Activated CD8-positive, alpha-beta memory T cell treated with anti-CD3 and anti-CD28 coated beads, Interleukin-2, amount 50 U/mL, for 4 hours (primary cell): Measurements from ENCODE around the gene RPTOR.
"Not testable (repeated sequence)": the region's sequence is repeated elsewhere in the genome, so short reads cannot be mapped to it uniquely, and the experiment has no call there.

ENCODE experiments used
- DNase-seq: peaks from one replicate; pipeline ENCODE4 v3.0.0-alpha.2; 2020

The RPTOR gene

GRCh38 chr17:80805032-80805751, 260.6 kb downstream of the RPTOR start:
- no peak for DNase-seq

GRCh38 chr17:80807014-80807413, 262.4 kb downstream of the RPTOR start:
- DNase-seq: no peak

- DNase-seq: no peak
Observed at GRCh38 chr17:80807882-80808281, 263.2 kb downstream of the RPTOR start.

- DNase-seq: no peak
Observed at GRCh38 chr17:80811181-80812105, 266.8 kb downstream of the RPTOR start.

DNA sequence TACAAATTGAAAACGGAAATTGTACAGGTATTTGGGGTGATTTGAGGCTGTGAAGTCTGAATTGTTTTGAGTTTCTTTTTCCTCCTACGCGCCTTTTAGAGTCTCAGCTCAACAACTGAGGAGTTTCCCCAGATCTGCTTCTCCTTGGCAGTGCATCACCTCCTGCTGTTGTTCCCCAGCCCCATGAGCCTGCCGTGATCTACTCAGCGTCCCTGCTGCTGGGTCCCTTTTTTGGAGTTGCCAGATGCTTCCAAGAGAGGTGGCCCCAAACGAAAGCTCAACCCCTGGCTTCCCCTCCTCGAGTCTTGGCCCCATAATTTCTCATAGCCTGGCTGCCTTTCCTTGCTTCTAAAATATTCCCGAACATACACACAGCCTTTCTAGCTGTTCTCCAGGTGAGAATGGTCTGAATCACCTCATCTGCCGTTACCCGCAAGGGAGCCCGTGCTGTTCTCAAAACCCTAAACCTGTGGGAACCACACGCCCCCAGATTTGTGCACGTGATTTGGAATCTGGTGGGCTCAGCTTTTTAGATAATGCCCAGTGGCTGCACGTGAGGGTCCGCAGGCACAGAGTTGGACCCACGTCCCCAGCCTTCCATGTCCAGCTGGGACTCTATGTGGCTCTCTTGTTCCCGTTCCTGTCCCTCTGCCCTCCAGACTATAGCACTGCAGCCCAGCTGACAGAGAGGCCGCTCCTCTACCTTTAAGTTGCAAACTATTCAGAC, 267.9 kb downstream of the RPTOR start:
- no peak for DNase-seq

- no peak for DNase-seq
Observed at GRCh38 chr17:80813318-80813717, 268.7 kb downstream of the RPTOR start.

- no peak for DNase-seq
Observed at GRCh38 chr17:80814491-80814890, 269.9 kb downstream of the RPTOR start.

DNA sequence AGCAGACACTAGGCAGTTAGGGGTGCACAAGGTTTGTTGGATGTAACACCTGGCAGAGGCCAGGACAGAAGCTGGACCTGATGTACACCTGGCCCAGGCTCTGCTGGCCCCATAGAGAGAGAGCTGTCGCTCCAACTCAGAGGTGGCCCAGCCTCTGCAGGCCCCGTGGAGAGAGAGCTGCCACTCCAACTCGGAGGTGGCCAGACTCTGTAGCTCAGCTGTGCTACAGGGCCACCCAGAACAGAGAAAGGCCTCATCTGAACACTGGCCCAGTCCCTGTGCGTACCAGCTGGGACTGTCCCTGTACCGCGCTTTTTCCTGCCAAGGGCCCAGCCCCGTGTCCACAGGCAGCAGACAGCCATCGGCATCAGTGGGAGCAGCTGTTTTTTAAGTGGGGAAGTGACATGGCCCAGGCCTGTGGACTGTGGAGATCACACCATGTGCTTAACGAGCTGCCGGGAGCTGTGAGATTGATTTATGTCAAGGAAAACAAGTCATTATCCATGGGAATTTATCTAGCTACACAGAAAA, 270.6 kb downstream of the RPTOR start:
- DNase-seq: no peak

- not testable (repeated sequence) for DNase-seq
Observed at GRCh38 chr17:80815718-80816117, 271.1 kb downstream of the RPTOR start.

DNA sequence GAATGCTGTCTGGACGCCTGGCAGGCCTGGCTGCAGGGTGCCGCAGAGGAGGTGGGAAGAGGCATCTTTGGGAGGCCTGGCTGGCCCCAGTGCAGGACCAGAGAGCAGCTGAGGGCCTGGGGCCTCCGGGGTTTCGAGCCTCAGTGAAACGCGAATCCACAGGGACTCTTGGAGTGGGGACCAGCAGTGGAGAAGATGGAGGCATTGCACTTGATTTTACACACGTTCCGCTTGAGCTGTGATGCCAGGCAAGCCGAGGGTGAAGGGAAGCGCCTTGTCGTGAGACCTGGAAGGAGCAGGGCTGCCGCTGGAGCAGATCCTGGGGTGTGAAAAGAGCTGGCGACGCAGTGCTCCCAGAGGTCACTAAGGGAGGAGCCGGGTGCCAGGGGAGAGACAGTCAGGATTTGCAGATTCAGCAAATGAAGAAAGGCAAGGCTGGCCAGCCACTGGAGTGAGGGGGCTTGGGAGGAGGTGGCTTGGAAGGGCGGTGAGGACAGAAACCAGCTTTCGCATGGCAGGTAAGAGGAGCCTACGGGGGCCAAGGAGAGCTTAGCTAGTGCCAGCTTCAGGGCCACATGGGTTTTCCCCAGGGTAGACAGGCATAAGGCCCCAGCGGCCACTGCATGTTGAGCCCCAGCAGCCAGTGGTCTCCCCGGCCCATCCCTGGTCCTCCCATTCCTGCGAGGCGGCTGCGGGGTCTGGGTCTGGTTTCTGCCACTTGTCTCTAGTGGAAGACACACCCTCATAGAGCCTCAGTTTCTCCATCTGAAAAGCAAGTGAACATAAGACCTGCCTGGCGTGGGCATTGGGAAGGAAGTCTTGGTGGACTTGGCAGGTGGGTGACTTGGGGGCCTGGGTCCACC, 271.8 kb downstream of the RPTOR start:
- no peak for DNase-seq

- DNase-seq: no peak
Observed at GRCh38 chr17:80817321-80817845, 272.7 kb downstream of the RPTOR start.

DNA sequence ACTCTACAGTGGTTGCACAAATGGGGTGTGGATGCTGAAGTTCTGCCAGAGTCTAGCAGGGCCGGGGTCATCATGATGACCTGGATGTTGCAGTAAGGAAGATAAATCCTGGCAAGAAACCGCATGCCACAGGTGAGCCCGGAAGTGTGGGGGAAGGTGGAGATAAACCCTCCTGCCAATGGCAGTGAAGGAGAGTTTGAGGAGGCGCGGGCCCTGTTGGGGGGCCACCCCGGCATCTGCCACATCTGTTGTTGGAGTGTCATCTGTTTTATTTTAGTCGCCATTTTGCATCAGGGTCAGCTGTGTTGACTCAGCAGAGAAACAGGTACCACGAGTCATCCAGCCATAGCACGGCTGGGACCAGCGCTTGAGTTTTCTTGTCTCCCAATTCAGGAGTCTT, 273.2 kb downstream of the RPTOR start:
- no peak for DNase-seq

- no peak for DNase-seq
Observed at GRCh38 chr17:80818871-80819270, 274.2 kb downstream of the RPTOR start.

GRCh38 chr17:80819422-80820164, 275.0 kb downstream of the RPTOR start:
- no peak for DNase-seq

- no peak for DNase-seq
Observed at GRCh38 chr17:80820331-80820730, 275.7 kb downstream of the RPTOR start.

DNA sequence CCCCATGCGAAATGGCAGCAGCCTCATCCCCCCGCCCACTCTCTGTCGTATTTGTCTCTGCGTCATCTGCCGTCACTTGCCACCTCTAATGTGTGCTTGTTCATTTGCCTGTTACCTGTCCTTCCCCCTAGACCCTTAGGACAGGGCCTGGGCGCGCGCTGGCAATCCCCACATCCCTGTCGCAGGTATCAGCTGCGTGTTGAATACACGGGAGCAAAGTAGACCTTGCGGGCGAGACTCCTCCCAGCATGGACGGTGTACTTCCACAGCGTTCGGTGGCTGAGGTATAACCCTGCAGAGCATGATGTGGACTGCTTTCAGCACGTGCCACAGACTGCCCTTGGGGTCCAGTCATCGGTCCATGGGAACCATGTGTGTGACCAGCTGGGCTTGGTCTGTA, 276.9 kb downstream of the RPTOR start:
- no peak for DNase-seq

GRCh38 chr17:80822021-80822699, 277.5 kb downstream of the RPTOR start:
- DNase-seq: no peak

DNA sequence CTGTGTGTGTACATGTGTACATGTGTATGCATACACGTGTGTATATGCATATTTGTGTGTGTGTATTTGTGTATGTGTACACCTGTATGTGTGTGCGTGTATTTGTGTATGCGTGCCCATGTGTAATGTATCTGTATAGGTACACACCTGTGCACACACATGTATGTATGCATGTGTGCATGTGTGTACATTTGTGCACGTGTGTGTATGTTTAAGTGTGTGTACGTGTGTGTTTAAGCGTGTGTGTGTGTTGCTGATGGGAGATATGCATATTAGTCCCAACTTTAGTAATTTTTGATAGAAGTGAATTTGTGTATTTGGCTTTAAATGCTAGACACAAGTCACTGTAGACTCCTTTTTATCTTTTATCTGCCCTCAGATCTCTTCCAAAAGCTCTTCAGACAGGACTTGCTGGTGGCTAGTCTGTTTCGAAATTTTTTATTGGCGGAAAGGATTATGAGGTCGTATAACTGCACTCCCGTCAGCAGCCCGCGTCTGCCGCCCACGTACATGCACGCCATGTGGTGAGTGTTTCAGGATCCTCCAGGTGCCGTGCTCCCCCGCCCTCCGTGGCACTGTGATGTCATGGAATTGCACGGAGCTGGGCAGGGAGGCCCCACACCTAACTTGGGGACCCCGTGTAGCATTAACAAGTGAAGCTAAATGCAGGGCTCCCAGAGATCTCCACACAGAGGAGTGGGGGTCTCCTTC, 278.2 kb downstream of the RPTOR start:
- DNase-seq: no peak

DNA sequence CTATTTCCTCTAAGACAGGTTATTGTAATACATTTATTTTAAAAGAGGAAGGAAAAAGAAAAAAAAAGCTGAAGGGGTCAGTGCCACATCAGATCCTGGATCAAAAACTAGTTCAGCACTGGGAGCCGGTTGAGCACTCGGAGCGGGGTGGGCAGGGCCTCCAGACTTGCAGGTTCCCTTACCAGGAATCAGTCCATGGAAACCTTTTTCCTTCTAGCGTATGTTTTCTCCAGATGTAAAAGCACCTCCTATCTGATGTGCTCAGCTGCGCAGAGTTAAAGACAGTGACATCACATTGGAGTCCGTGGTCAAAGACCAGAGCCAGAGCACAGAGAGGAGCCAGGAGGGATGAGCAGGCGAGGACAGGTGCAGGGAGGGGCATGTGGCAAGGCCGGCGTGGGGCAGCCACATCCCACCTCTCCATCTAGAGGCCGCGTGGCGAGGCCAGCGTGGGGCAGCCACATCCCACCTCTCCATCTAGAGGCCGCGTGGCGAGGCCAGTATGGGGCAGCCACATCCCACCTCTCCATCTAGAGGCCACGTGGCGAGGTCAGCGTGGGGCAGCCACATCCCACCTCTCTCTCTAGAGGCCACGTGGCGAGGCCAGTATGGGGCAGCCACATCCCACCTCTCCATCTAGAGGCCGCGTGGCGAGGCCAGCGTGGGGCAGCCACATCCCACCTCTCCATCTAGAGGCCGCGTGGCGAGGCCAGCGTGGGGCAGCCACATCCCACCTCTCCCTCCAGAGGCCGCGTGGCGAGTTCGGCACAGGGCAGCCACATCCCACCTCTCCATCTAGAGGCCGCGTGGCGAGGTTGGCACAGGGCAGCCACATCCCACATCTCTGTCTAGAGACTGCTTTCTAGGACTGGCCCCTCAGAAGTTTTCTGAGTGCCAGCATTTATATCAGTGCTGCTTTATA, 280.2 kb downstream of the RPTOR start:
- DNase-seq: no peak
